Testis (tissue), 3 donors: ENCODE measurements around the gene CD1E. TPM values are rescaled to one million over a fixed set of nuclear protein-coding genes. Genes with fewer than 3 reads are reported as not detected.

Experiments
- polyA plus RNA-seq: library from polyadenylated mRNA; stranded (reverse); fragments of 350-450 nt; fragmentation: Illumina TruSeq; extraction: RNeasy Lipid Tissue Mini Kit (QIAGEN cat#74804); gene quantifications from one replicate; pipeline ENCODE4 v1.2.3, GENCODE V29; 2014; ENCODE audit warnings: low read depth, low replicate concordance; ENCODE audit not compliant: insufficient read depth
- total RNA-seq, 2 donors: library from RNA; depleted of rRNA; stranded (reverse); fragments of >200 nt; gene quantifications; one replicate each; pipeline ENCODE4 v1.2.3, GENCODE V29; 2016

The CD1E gene
- total and polyA plus RNA-seq, 3 donors from 2014 or later = 0.16 to 1.8 (median 1.3) TPM

Other genes starting within 250 kb of the CD1E start
- 1 to 10 TPM; 2.5 to 3.1 TPM for gene CD1D, start 173.0 kb upstream of the CD1E start, total RNA-seq
- 6.6 TPM for gene CD1D, start 173.0 kb upstream of the CD1E start, polyA plus RNA-seq
- under 1 TPM; 0.24 to 0.25 TPM for gene CD1A, start 99.5 kb upstream of the CD1E start, total RNA-seq
- gene CD1A, start 99.5 kb upstream of the CD1E start, polyA plus RNA-seq = not detected
- gene CD1C, start 64.0 kb upstream of the CD1E start, total RNA-seq = 1 to 10 TPM in 1 of 2 donors, not detected in 1; 1.2 TPM
- gene CD1C, start 64.0 kb upstream of the CD1E start, polyA plus RNA-seq = 3.1 TPM
- gene CD1B, start 22.4 kb upstream of the CD1E start, total RNA-seq = not detected
- gene CD1B, start 22.4 kb upstream of the CD1E start, polyA plus RNA-seq = 0.30 TPM
- gene OR10T2, start 45.6 kb downstream of the CD1E start, total RNA-seq = under 1 TPM in 1 of 2 donors, not detected in 1; 0.94 TPM
- not detected for gene OR10T2, start 45.6 kb downstream of the CD1E start, polyA plus RNA-seq
- not detected for gene OR10K2, start 72.3 kb downstream of the CD1E start, total RNA-seq
- not detected for gene OR10K2, start 72.3 kb downstream of the CD1E start, polyA plus RNA-seq
- not detected for gene OR10K1, start 107.9 kb downstream of the CD1E start, total RNA-seq
- not detected for gene OR10K1, start 107.9 kb downstream of the CD1E start, polyA plus RNA-seq
- not detected for gene OR10R2, start 118.3 kb downstream of the CD1E start, total RNA-seq
- not detected for gene OR10R2, start 118.3 kb downstream of the CD1E start, polyA plus RNA-seq
- not detected for gene OR6Y1, start 200.5 kb downstream of the CD1E start, total RNA-seq
- not detected for gene OR6Y1, start 200.5 kb downstream of the CD1E start, polyA plus RNA-seq
- not detected for gene OR6P1, start 216.7 kb downstream of the CD1E start, total RNA-seq
- gene OR6P1, start 216.7 kb downstream of the CD1E start, polyA plus RNA-seq = not detected
- gene OR10X1, start 226.0 kb downstream of the CD1E start, total RNA-seq = not detected
- not detected for gene OR10X1, start 226.0 kb downstream of the CD1E start, polyA plus RNA-seq